ENCODE data around the gene ANKRD31. TPM values are rescaled to one million over a fixed set of nuclear protein-coding genes. Genes with fewer than 3 reads are reported as not detected.

The ANKRD31 gene
- total RNA-seq, 1 donor from 2014 or later: 1.2 TPM

GRCh38 chr5:75062925-75063531 lies 173.7 kb downstream of the ANKRD31 start:
- no peak for DNase-seq (ENCODE audit: extremely low spot score in 2 of 2)
- Histone ChIP-seq H3K27me3 (no peaks in the 10 kb centered on the region), H3K4me3 (no peak overlapping the region), H3K36me3 (no peaks in the 10 kb centered on the region), H3K4me1 (no peaks in the 10 kb centered on the region), H3K9me3 (no peaks in the 10 kb centered on the region), H3K27ac (no peak overlapping the region)
- TF ChIP-seq CTCF (IDR thresholded peaks at IDR 0.05): no peak
- no peak for TF ChIP-seq POLR2AphosphoS5 (IDR thresholded peaks at IDR 0.05; ENCODE audit: insufficient read depth in 1 of 2, low read depth in 1 of 2)
- no peak for TF ChIP-seq POLR2A (IDR thresholded peaks at IDR 0.05)
- intact Hi-C loops (cut with DNase I): no loop called here

DNA sequence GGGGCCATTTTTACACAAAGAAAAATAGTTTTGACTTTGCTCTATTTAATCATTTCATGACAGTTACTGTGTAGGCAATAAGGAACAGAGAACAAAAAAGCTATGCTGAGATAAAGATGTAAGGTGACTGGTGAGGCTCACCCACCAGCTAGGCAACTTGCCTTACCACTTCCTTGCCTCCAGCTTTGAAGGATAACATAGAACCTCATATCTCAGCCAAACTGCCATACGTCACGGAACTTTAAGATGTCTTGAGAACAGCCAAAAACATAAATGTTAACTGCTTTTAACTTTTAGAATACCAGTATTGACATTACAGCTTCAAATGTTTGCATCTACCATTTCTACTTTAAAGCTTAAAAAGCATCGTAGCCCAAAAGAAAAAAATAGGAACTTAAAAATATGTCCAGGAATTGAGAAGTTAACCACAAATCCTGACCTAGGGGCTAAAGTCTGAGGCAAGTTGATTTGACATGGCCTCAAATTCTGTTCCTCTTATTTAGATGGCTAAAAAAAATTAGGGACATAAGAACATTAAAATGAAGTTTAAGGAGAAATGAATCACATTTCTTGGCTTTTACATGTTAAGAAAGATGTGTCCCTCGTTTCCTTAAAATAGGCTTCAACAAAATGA lies 176.6 kb downstream of the ANKRD31 start:
- Histone ChIP-seq H3K36me3 (no peaks in the 10 kb centered on the region), H3K9me3 (no peaks in the 10 kb centered on the region), H3K27ac (no peak overlapping the region), H3K27me3 (no peaks in the 10 kb centered on the region), H3K4me1 (peaks cover under 1% of the 10 kb centered on the region), H3K4me3 (no peak overlapping the region)
- intact Hi-C loops (cut with DNase I): no loop called here
- TF ChIP-seq CTCF (IDR thresholded peaks at IDR 0.05) (no peak), POLR2AphosphoS5 (IDR thresholded peaks at IDR 0.05; ENCODE audit: insufficient read depth in 1 of 2, low read depth in 1 of 2) (no peak), POLR2A (IDR thresholded peaks at IDR 0.05) (no peak)
- no peak for DNase-seq (ENCODE audit: extremely low spot score in 2 of 2)

- no peaks in the 10 kb centered on the region for H3K27me3 ChIP-seq
- peaks cover 10% of the 10 kb centered on the region for H3K4me1 ChIP-seq
- H3K9me3 ChIP-seq: no peaks in the 10 kb centered on the region
- intact Hi-C loops (cut with DNase I): no loop called here
- H3K4me3 ChIP-seq: no peak overlapping the region
- no peak overlapping the region for H3K27ac ChIP-seq
- no peaks in the 10 kb centered on the region for H3K36me3 ChIP-seq
- DNase-seq (ENCODE audit: extremely low spot score in 2 of 2): no peak
- TF ChIP-seq CTCF (IDR thresholded peaks at IDR 0.05) (no peak), POLR2A (IDR thresholded peaks at IDR 0.05) (no peak), POLR2AphosphoS5 (IDR thresholded peaks at IDR 0.05; ENCODE audit: insufficient read depth in 1 of 2, low read depth in 1 of 2) (no peak)
Measured at GRCh38 chr5:75058986-75059535, 177.6 kb downstream of the ANKRD31 start.

- Histone ChIP-seq H3K27ac (no peak overlapping the region), H3K4me1 (peaks cover 11% of the 10 kb centered on the region), H3K27me3 (no peaks in the 10 kb centered on the region), H3K36me3 (no peaks in the 10 kb centered on the region), H3K4me3 (no peak overlapping the region), H3K9me3 (no peaks in the 10 kb centered on the region)
- no peak for DNase-seq (ENCODE audit: extremely low spot score in 2 of 2)
- intact Hi-C loops (cut with DNase I): no loop called here
- TF ChIP-seq POLR2A (IDR thresholded peaks at IDR 0.05) (no peak), POLR2AphosphoS5 (IDR thresholded peaks at IDR 0.05; ENCODE audit: insufficient read depth in 1 of 2, low read depth in 1 of 2) (no peak), CTCF (IDR thresholded peaks at IDR 0.05) (no peak)
Measured at GRCh38 chr5:75057561-75057960, 179.1 kb downstream of the ANKRD31 start.

DNA sequence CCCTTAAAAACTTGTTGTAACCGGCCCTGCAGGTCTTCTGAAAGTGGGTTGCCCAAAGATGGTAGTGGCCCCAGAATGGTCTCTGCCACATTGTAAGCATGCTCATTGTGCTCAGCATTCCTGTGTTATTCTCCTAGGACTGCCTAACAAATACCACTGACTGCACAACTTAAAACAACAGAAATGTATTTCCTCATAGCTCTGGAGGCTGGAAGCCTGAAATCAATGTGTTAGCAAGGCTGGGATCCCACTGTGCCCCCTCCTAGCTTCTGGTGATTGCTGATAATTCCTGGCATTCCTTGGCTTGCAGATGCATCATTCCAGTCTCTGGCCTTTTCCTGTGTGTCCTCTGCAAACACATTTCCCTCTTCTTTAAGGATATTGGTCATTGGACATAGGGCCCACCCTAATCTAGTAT lies 180.9 kb downstream of the ANKRD31 start:
- no peaks in the 10 kb centered on the region for H3K27me3 ChIP-seq
- TF ChIP-seq POLR2A (IDR thresholded peaks at IDR 0.05): no peak
- TF ChIP-seq CTCF (IDR thresholded peaks at IDR 0.05): no peak
- no peak for TF ChIP-seq POLR2AphosphoS5 (IDR thresholded peaks at IDR 0.05; ENCODE audit: insufficient read depth in 1 of 2, low read depth in 1 of 2)
- H3K4me3 ChIP-seq: no peak overlapping the region
- no peaks in the 10 kb centered on the region for H3K36me3 ChIP-seq
- intact Hi-C loops (cut with DNase I): no loop called here
- no peaks in the 10 kb centered on the region for H3K9me3 ChIP-seq
- peaks cover 25% of the 10 kb centered on the region for H3K4me1 ChIP-seq
- DNase-seq (ENCODE audit: extremely low spot score in 2 of 2): no peak
- H3K27ac ChIP-seq: no peak overlapping the region

Measured in vagina (tissue), 2 donors.